Measurements from ENCODE around the gene PSMC4. TPM values are rescaled to one million over a fixed set of nuclear protein-coding genes. Genes with fewer than 3 reads are reported as not detected.
A peak's percentile ranks its signal among the peaks of the same experiment; 100 is the strongest.

The PSMC4 gene
- 60.5 TPM for total RNA-seq
- long read RNA-seq, transcript PSMC4-201 (11 exons, 1,591 nt) = major isoform, 51 of 61 reads
- long read RNA-seq, partial matches to known transcripts = 3 of 61 reads
- long read RNA-seq, other reads (novel, unspliced or antisense) = 4 of 61 reads

DNA sequence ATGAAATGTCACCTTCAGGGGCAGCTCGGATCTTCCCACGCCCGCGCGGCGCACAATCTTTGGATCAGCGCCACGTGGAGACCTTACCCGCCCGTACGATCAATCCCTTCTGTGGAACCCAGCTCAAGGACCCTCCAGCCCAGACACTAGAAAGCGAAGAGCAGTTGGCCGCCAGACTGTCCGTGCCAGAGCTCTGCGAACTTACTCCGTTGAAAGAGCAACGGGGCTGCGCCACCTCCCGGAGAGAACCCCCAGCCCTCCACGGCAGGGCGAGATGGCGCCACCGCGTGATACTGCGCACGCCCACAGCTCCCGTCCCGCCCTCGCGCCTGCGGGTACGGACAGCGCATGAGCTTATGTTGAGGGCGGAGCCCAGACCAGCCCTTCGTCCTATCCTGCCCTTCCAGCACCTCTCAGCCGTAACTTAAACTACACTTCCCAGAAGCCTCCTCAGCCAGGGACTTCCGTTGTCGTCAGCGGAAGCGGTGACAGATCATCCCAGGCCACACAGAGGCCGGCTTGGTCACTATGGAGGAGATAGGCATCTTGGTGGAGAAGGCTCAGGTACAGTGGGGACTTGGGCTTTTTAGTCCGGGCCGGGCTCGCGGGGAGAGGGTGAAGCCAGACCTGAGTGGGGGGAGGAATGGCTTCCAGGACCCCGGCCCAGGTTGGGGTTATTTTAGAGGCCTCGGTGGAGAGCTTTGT lies at the start of gene PSMC4:
Gene PSMC4, plus strand, starts transcription at position 491 of the 705 bp plus-strand sequence. Its CDS starts 38 bp downstream, at position 529.
- H3K27ac ChIP-seq = peak within 1 kb of the TSS; percentile 93
- ATAC-seq = peak; percentile 99
- peak within 1 kb of the TSS; percentile 88 for H3K4me3 ChIP-seq
- H3K27me3 ChIP-seq = no peaks in the 10 kb centered on the region
- H3K9me3 ChIP-seq = no peaks in the 10 kb centered on the region
- H3K36me3 ChIP-seq = peaks cover 38% of the 10 kb centered on the region
- H3K4me1 ChIP-seq = peaks cover 18% of the 10 kb centered on the region
- DNase-seq = peak; percentile 99
- TF ChIP-seq, protein P1, sequence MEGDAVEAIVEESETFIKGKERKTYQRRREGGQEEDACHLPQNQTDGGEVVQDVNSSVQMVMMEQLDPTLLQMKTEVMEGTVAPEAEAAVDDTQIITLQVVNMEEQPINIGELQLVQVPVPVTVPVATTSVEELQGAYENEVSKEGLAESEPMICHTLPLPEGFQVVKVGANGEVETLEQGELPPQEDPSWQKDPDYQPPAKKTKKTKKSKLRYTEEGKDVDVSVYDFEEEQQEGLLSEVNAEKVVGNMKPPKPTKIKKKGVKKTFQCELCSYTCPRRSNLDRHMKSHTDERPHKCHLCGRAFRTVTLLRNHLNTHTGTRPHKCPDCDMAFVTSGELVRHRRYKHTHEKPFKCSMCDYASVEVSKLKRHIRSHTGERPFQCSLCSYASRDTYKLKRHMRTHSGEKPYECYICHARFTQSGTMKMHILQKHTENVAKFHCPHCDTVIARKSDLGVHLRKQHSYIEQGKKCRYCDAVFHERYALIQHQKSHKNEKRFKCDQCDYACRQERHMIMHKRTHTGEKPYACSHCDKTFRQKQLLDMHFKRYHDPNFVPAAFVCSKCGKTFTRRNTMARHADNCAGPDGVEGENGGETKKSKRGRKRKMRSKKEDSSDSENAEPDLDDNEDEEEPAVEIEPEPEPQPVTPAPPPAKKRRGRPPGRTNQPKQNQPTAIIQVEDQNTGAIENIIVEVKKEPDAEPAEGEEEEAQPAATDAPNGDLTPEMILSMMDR (IDR thresholded peaks at IDR 0.05) = peak; percentile 74
- intact Hi-C loops (cut with DNase I) = no loop called here

DNA sequence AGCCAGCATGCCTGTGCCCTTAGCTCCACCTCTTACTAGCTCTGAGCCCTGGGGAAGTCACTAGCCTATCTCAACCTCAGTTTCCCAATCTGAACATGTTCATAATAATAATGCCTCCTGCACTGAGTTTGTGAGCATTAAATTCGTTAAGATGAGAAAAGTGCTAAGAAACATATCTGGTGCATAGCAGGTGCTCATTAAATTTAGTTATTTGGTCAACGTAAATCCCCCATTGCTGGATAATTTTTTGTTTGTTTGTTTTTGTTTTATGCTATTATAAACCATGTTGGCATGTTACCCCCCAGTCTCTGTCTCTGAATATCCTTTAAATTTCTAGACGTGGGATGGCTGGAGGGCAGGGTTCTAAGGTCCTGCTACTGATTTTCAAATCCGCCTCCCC lies 47.1 kb upstream of the PSMC4 start:
- Histone ChIP-seq H3K4me3 (no peak overlapping the region), H3K36me3 (no peaks in the 10 kb centered on the region), H3K27ac (no peak overlapping the region), H3K27me3 (no peaks in the 10 kb centered on the region), H3K4me1 (no peaks in the 10 kb centered on the region), H3K9me3 (no peaks in the 10 kb centered on the region)
- DNase-seq (no peak), ATAC-seq (no peak)
- intact Hi-C loops (cut with DNase I) = no loop called here
- TF ChIP-seq, protein P1 (IDR thresholded peaks at IDR 0.05) = no peak

DNA sequence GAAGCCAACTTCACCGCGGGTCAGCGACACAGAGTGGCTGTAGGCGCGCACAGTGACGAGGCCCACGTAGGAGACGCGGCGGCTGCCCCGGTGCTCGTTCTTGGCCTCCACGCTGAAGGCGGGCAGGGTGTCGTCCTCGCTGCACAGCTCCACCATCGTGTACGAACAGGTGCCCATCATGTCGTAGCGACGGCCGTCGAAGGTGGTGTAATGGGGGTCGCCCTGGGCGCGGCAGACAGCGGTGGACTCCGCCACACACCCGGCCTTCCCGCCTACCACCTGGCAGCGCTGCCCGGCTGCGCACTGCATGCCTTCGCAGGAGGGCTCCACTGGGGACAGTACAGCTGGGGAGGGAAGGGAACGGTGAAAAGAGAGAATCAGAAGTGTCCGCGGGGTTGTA lies 46.6 kb upstream of the PSMC4 start:
- no peaks in the 10 kb centered on the region for H3K27me3 ChIP-seq
- no peak for DNase-seq
- H3K4me3 ChIP-seq = no peak overlapping the region

DNA sequence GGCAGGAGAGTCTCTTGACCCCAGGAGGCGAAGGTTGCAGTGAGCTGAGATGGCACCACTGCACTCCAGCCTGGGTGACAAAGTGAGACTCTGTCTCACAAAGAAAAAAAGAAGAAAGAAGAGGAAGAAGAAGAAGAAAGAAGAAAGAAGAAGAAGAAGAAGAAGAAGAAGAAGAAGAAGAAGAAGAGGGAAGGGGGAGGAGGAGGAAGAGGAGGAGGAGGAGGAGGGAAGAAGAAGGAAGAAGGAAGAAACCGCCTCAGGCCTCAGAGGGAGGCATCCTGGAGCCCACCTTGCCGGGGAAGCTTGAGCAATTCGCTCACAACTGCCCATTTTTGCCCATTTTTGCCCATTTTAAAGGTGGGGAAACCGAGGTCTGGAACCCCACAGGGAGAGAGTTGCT lies 46.0 kb upstream of the PSMC4 start:
- H3K9me3 ChIP-seq = no peaks in the 10 kb centered on the region
- no peaks in the 10 kb centered on the region for H3K36me3 ChIP-seq
- ATAC-seq = no peak
- H3K27me3 ChIP-seq = no peaks in the 10 kb centered on the region
- no peak for DNase-seq
- no peak overlapping the region for H3K27ac ChIP-seq
- TF ChIP-seq, protein P1 (IDR thresholded peaks at IDR 0.05) = no peak
- intact Hi-C loops (cut with DNase I) = no loop called here
- no peaks in the 10 kb centered on the region for H3K4me1 ChIP-seq
- H3K4me3 ChIP-seq = no peak overlapping the region

More for the DNA sequence above, 46.6 kb upstream of the PSMC4 start:
- ATAC-seq = peak; percentile 24
- TF ChIP-seq, protein P1 (IDR thresholded peaks at IDR 0.05) = no peak
- no peaks in the 10 kb centered on the region for H3K36me3 ChIP-seq
- H3K9me3 ChIP-seq = no peaks in the 10 kb centered on the region
- no peaks in the 10 kb centered on the region for H3K4me1 ChIP-seq
- intact Hi-C loops (cut with DNase I) = no loop called here
- H3K27ac ChIP-seq = no peak overlapping the region

DNA sequence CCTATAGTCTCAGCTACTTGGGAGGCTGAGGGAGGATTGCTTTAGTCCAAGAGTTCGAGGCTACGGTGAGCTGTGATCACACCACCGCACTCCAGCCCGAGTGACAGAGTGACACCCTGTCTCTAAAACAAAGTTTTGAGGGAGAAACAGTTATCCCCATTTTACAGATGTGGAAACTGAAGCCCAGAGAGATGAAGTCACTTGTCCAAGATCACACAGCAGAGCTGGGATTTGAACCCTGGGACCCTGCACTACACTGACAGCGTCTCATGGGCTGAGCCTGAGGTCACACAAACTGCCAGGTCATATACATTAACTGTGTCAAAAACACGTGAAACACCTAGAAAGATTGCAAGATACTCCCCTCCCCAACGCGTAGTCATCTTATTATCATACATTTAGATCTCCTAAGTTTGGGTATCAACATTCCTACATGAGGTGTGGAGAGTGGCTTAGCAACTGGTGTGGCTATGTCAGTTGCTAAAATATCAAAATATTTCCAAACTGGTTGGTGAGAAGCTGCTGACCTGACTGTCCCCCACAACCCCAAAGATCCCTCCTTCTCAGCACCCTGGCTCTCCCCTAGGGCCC lies 44.7 kb upstream of the PSMC4 start:
- Histone ChIP-seq H3K27me3 (no peaks in the 10 kb centered on the region), H3K4me3 (no peak overlapping the region), H3K36me3 (no peaks in the 10 kb centered on the region), H3K4me1 (no peaks in the 10 kb centered on the region), H3K27ac (no peak overlapping the region), H3K9me3 (no peaks in the 10 kb centered on the region)
- DNase-seq (no peak), ATAC-seq (no peak)
- TF ChIP-seq, protein P1 (IDR thresholded peaks at IDR 0.05) = no peak
- intact Hi-C loops (cut with DNase I) = no loop called here
